Measurements from ENCODE around the gene PFKFB3.
A peak's percentile ranks its signal among the peaks of the same experiment; 100 is the strongest.
"Not testable (repeated sequence)": the region's sequence is repeated elsewhere in the genome, so short reads cannot be mapped to it uniquely, and the experiment has no call there.

The PFKFB3 gene

GRCh38 chr10:6202684-6203330 lies at the start of gene PFKFB3:
TSS of gene PFKFB3 (plus strand) at chr10:6202932. CDS start at chr10:6203261, 329 bp downstream.
- DNase-seq (ENCODE audit: low read depth in 2 of 2): peak; percentile 90 to 92

- DNase-seq (ENCODE audit: low read depth in 2 of 2): no peak
These were observed 48.9 kb upstream of the PFKFB3 start for GRCh38 chr10:6153845-6154244.

- no peak for DNase-seq (ENCODE audit: low read depth in 2 of 2)
These were observed 48.2 kb upstream of the PFKFB3 start for GRCh38 chr10:6154566-6154965.

- no peak for DNase-seq (ENCODE audit: low read depth in 2 of 2)
These were observed 44.5 kb upstream of the PFKFB3 start for GRCh38 chr10:6158276-6158675.

GRCh38 chr10:6161921-6162320 lies 40.8 kb upstream of the PFKFB3 start:
- no peak for DNase-seq (ENCODE audit: low read depth in 2 of 2)

GRCh38 chr10:6162589-6163356 lies 40.0 kb upstream of the PFKFB3 start:
- no peak for DNase-seq (ENCODE audit: low read depth in 2 of 2)

- DNase-seq (ENCODE audit: low read depth in 2 of 2): peak; percentile 89 to 95
These were observed 39.1 kb upstream of the PFKFB3 start for GRCh38 chr10:6163364-6164270.

- DNase-seq (ENCODE audit: low read depth in 2 of 2): peak in 1 of 2 donors; percentile 18
These were observed 38.2 kb upstream of the PFKFB3 start for GRCh38 chr10:6164271-6165095.

- DNase-seq (ENCODE audit: low read depth in 2 of 2): no peak
These were observed 37.5 kb upstream of the PFKFB3 start for GRCh38 chr10:6165221-6165725.

- DNase-seq (ENCODE audit: low read depth in 2 of 2): not testable (repeated sequence)
These were observed 36.8 kb upstream of the PFKFB3 start for GRCh38 chr10:6165933-6166332.

- DNase-seq (ENCODE audit: low read depth in 2 of 2): no peak
These were observed 35.3 kb upstream of the PFKFB3 start for GRCh38 chr10:6167456-6167855.

- DNase-seq (ENCODE audit: low read depth in 2 of 2): no peak
These were observed 34.6 kb upstream of the PFKFB3 start for GRCh38 chr10:6168084-6168483.

- no peak for DNase-seq (ENCODE audit: low read depth in 2 of 2)
These were observed 32.1 kb upstream of the PFKFB3 start for GRCh38 chr10:6170638-6171037.

- no peak for DNase-seq (ENCODE audit: low read depth in 2 of 2)
These were observed 30.6 kb upstream of the PFKFB3 start for GRCh38 chr10:6171881-6172695.

- DNase-seq (ENCODE audit: low read depth in 2 of 2): peak in 1 of 2 donors; percentile 27
These were observed 29.5 kb upstream of the PFKFB3 start for GRCh38 chr10:6173203-6173602.

- no peak for DNase-seq (ENCODE audit: low read depth in 2 of 2)
These were observed 28.4 kb upstream of the PFKFB3 start for GRCh38 chr10:6174201-6174874.

- no peak for DNase-seq (ENCODE audit: low read depth in 2 of 2)
These were observed 27.2 kb upstream of the PFKFB3 start for GRCh38 chr10:6175329-6176055.

GRCh38 chr10:6176691-6177231 lies 26.0 kb upstream of the PFKFB3 start:
- DNase-seq (ENCODE audit: low read depth in 2 of 2): no peak

GRCh38 chr10:6177880-6178281 lies 24.9 kb upstream of the PFKFB3 start:
- no peak for DNase-seq (ENCODE audit: low read depth in 2 of 2)

Data from stimulated activated CD4-positive, alpha-beta T cell treated with anti-CD3 and anti-CD28 coated beads, Interleukin-1b, Interleukin-23, amount 100 ng/mL, for 4 hours (primary cell).